Thyroid gland (tissue), 4 donors: Measurements from ENCODE around the gene ZNF202. TPM values are rescaled to one million over a fixed set of nuclear protein-coding genes. Genes with fewer than 3 reads are reported as not detected.

Experiments
- DNase-seq, 2 donors: peaks; one replicate each; pipeline ENCODE4 v3.0.0-alpha.2; 2019
- H3K27ac ChIP-seq, 3 donors: fragments of 200-600 bp; sonication (generic); 1 replicate in 2 of 3; 2 replicates in 1 of 3; pipeline ENCODE4 v1.5.1; 2016 to 2019; ENCODE audit warnings: mild to moderate bottlenecking in 1 of 3, moderate library complexity in 1 of 3
- H3K27me3 ChIP-seq: fragments of 200-600 bp; sonication (generic); one replicate; pipeline ENCODE4 v1.5.1; 2019
- H3K36me3 ChIP-seq, 2 donors: fragments of 200-600 bp; sonication (generic); one replicate each; pipeline ENCODE4 v1.5.1; 2016 to 2019
- H3K4me1 ChIP-seq, 2 donors: fragments of 200-600 bp; sonication (generic); one replicate each; pipeline ENCODE4 v1.5.1; 2017 to 2019
- H3K4me3 ChIP-seq, 3 donors: fragments of 200-600 bp; sonication (generic); replicated peaks in 1 of 3; 1 replicate in 2 of 3; 2 replicates in 1 of 3; pipeline ENCODE4 v1.5.1; 2016; ENCODE audit warnings: mild to moderate bottlenecking in 1 of 3
- H3K9me3 ChIP-seq: fragments of 200-600 bp; sonication (generic); one replicate; pipeline ENCODE4 v1.5.1; 2017
- CTCF ChIP-seq, 6 experiments: fragments of 200-600 bp in 3 of 6; fragments of 450-650 bp in 3 of 6; sonication (generic) in 3 of 6; IDR thresholded peaks; one replicate each; pipeline ENCODE4 v1.5.1; 2016 to 2019; ENCODE audit warnings: antibody characterized with exemption in 6 of 6, mild to moderate bottlenecking in 2 of 6, inconsistent platforms in 1 of 6, moderate library complexity in 1 of 6
- POLR2A ChIP-seq, 2 donors: fragments of 450-650 bp; IDR thresholded peaks; one replicate each; pipeline ENCODE4 v1.6.1; 2017; ENCODE audit warnings: antibody characterized with exemption in 2 of 2, mild to moderate bottlenecking in 2 of 2, moderate library complexity in 1 of 2
- WGBS, 2 donors: methylation state at CpG; one replicate each; pipeline ENCODE4 v1.1.5; 2017; 5-methylcytosine and 5-hydroxymethylcytosine counted together
- intact Hi-C: fragments of 100-400 bp; cut with DNase I; formaldehyde crosslinking; loops from one replicate; pipeline ENCODE4 v1.15.1; 2023
- total RNA-seq, 4 donors: library from RNA; depleted of rRNA; stranded (reverse); fragments of >200 nt; gene quantifications; one replicate each; pipeline ENCODE4 v1.2.3, GENCODE V29; 2016

The ZNF202 gene
- total RNA-seq, 4 donors from 2014 or later: 5.2 to 12.5 (median 8.2) TPM

- Histone ChIP-seq H3K4me3 (no peak overlapping the region), H3K9me3 (no peaks in the 10 kb centered on the region), H3K27ac (no peak overlapping the region), H3K36me3 (no peaks in the 10 kb centered on the region), H3K4me1 (peaks cover 6 to 10% of the 10 kb centered on the region in 2 donors), H3K27me3 (no peaks in the 10 kb centered on the region)
- 90 to 93% methylated on average over 3 of the region's 3 CpGs for WGBS, 2 donors
- intact Hi-C loops: no loop called here
- TF ChIP-seq CTCF (IDR thresholded peaks at IDR 0.05): no peak
- no peak for DNase-seq
Observed at GRCh38 chr11:123736769-123737168, 4.7 kb downstream of the ZNF202 start.

- no peaks in the 10 kb centered on the region for H3K9me3 ChIP-seq
- no peaks in the 10 kb centered on the region for H3K27me3 ChIP-seq
- no peak overlapping the region for H3K4me3 ChIP-seq
- no peaks in the 10 kb centered on the region for H3K4me1 ChIP-seq
- H3K36me3 ChIP-seq: peaks cover 57 to 58% of the 10 kb centered on the region in 2 donors
- TF ChIP-seq POLR2A (IDR thresholded peaks at IDR 0.05): no peak
- no peak for TF ChIP-seq CTCF (IDR thresholded peaks at IDR 0.05)
- no peak for DNase-seq
- 80 to 92% methylated on average over 7 to 8 of the region's 8 CpGs for WGBS, 2 donors
- intact Hi-C loops: no loop called here
- no peak overlapping the region for H3K27ac ChIP-seq
Observed at GRCh38 chr11:123729602-123730001, 11.9 kb downstream of the ZNF202 start.

- no peak for DNase-seq
- Histone ChIP-seq H3K9me3 (no peaks in the 10 kb centered on the region), H3K4me1 (no peaks in the 10 kb centered on the region), H3K36me3 (peaks cover 58% of the 10 kb centered on the region in 2 donors), H3K4me3 (no peak overlapping the region), H3K27ac (no peak overlapping the region), H3K27me3 (no peaks in the 10 kb centered on the region)
- intact Hi-C loops: no loop called here
- 97 to 99% methylated on average over 19 to 23 of the region's 23 CpGs for WGBS, 2 donors
- TF ChIP-seq CTCF (IDR thresholded peaks at IDR 0.05) (no peak), POLR2A (IDR thresholded peaks at IDR 0.05) (no peak)
Observed at GRCh38 chr11:123725995-123726655, 15.3 kb downstream of the ZNF202 start.

- intact Hi-C loops: no loop called here
- WGBS, 2 donors: 78 to 86% methylated on average over 1 of the region's 1 CpG
Observed at GRCh38 chr11:123719452-123719851, 22.0 kb downstream of the ZNF202 start.

More at GRCh38 chr11:123719452-123719851, 22.0 kb downstream of the ZNF202 start:
- no peak overlapping the region for H3K4me3 ChIP-seq
- DNase-seq: no peak
- no peaks in the 10 kb centered on the region for H3K36me3 ChIP-seq
- H3K27me3 ChIP-seq: no peaks in the 10 kb centered on the region
- no peaks in the 10 kb centered on the region for H3K9me3 ChIP-seq
- no peak for TF ChIP-seq POLR2A (IDR thresholded peaks at IDR 0.05)
- no peak for TF ChIP-seq CTCF (IDR thresholded peaks at IDR 0.05)
- no peak overlapping the region for H3K27ac ChIP-seq
- no peaks in the 10 kb centered on the region for H3K4me1 ChIP-seq
